CD8-positive, alpha-beta memory T cell (primary cell): ENCODE measurements around the gene NKX6-2. TPM values are rescaled to one million over a fixed set of nuclear protein-coding genes. Genes with fewer than 3 reads are reported as not detected.
A peak's percentile ranks its signal among the peaks of the same experiment; 100 is the strongest.

Experiments
- CTCF ChIA-PET: fragments of 350-600 bp; sonication (Branson Sonifier 250); formaldehyde crosslinking; loops from one replicate; lab custom pipeline; 2021; ENCODE audit warnings: antibody characterized with exemption; lab: Charles Lee
- POLR2A ChIA-PET: fragments of 350-600 bp; sonication (Branson Sonifier 250); formaldehyde crosslinking; loops from one replicate; lab custom pipeline; 2021; ENCODE audit warnings: antibody characterized with exemption; lab: Charles Lee
- DNase-seq, 5 donors: peaks; one replicate each; pipeline versions ENCODE4 v3.0.0 to v3.0.0-alpha.2; 2020 to 2022; ENCODE audit warnings: mixed read lengths in 1 of 5
- H3K27ac ChIP-seq: one replicate; pipeline ENCODE4 v1.7.0; 2013; ENCODE audit warnings: low read depth, mild to moderate bottlenecking, low read length, moderate library complexity
- H3K27me3 ChIP-seq: 2 replicates; pipeline ENCODE4 v1.7.0; 2013; ENCODE audit warnings: low read length, mild to moderate bottlenecking; ENCODE audit not compliant: insufficient read depth, poor library complexity, severe bottlenecking
- H3K36me3 ChIP-seq: 2 replicates; pipeline ENCODE4 v1.7.0; 2013; ENCODE audit warnings: mild to moderate bottlenecking, low read length, moderate library complexity; ENCODE audit not compliant: insufficient read depth
- H3K4me1 ChIP-seq: 2 replicates; pipeline ENCODE4 v1.7.0; 2013; ENCODE audit warnings: mild to moderate bottlenecking, low read length, moderate library complexity; ENCODE audit not compliant: insufficient read depth
- H3K4me3 ChIP-seq: 2 replicates; pipeline ENCODE4 v1.7.0; 2013; ENCODE audit warnings: mild to moderate bottlenecking, low read length
- H3K9me3 ChIP-seq: 2 replicates; pipeline ENCODE4 v1.7.0; 2013; ENCODE audit warnings: mild to moderate bottlenecking, low read length
- H3K27ac Mint-ChIP-seq, 8 donors: one replicate each; pipeline ENCODE4 v1.8.0; 2020 to 2021; ENCODE audit warnings: mixed read lengths in 8 of 8, mild to moderate bottlenecking in 6 of 8, inconsistent platforms in 3 of 8, moderate library complexity in 3 of 8
- H3K27me3 Mint-ChIP-seq, 2 donors: one replicate each; pipeline ENCODE4 v1.8.0; 2020 to 2021; ENCODE audit warnings: mixed read lengths in 2 of 2, mild to moderate bottlenecking in 1 of 2, moderate library complexity in 1 of 2
- H3K36me3 Mint-ChIP-seq, 3 donors: one replicate each; pipeline ENCODE4 v1.8.0; 2020 to 2021; ENCODE audit warnings: mixed read lengths in 3 of 3, inconsistent platforms in 1 of 3, mild to moderate bottlenecking in 1 of 3
- H3K4me1 Mint-ChIP-seq, 3 donors: one replicate each; pipeline ENCODE4 v1.8.0; 2020 to 2021; ENCODE audit warnings: mixed read lengths in 3 of 3, inconsistent platforms in 1 of 3, mild to moderate bottlenecking in 1 of 3
- H3K4me3 Mint-ChIP-seq, 7 donors: one replicate each; pipeline ENCODE4 v1.8.0; 2020 to 2021; ENCODE audit warnings: mixed read lengths in 7 of 7, mild to moderate bottlenecking in 6 of 7, moderate library complexity in 4 of 7, inconsistent platforms in 2 of 7
- H3K9me3 Mint-ChIP-seq, 5 donors: one replicate each; pipeline ENCODE4 v1.8.0; 2020 to 2022; ENCODE audit warnings: mixed read lengths in 5 of 5, mild to moderate bottlenecking in 3 of 5, moderate library complexity in 2 of 5, inconsistent platforms in 1 of 5
- polyA plus RNA-seq: library from polyadenylated mRNA; unstranded; fragments of 300-500 nt; fragmentation: Illumina TruSeq; gene quantifications from one replicate; pipeline ENCODE4 v1.2.3, GENCODE V29; 2021
- total RNA-seq, 2 experiments: library from RNA; stranded (reverse); gene quantifications; one replicate each; pipeline ENCODE4 v1.2.3, GENCODE V29; 2021

NKX6-2 gene
- total and polyA plus RNA-seq, 3 experiments from 2014 or later: not detected

DNA sequence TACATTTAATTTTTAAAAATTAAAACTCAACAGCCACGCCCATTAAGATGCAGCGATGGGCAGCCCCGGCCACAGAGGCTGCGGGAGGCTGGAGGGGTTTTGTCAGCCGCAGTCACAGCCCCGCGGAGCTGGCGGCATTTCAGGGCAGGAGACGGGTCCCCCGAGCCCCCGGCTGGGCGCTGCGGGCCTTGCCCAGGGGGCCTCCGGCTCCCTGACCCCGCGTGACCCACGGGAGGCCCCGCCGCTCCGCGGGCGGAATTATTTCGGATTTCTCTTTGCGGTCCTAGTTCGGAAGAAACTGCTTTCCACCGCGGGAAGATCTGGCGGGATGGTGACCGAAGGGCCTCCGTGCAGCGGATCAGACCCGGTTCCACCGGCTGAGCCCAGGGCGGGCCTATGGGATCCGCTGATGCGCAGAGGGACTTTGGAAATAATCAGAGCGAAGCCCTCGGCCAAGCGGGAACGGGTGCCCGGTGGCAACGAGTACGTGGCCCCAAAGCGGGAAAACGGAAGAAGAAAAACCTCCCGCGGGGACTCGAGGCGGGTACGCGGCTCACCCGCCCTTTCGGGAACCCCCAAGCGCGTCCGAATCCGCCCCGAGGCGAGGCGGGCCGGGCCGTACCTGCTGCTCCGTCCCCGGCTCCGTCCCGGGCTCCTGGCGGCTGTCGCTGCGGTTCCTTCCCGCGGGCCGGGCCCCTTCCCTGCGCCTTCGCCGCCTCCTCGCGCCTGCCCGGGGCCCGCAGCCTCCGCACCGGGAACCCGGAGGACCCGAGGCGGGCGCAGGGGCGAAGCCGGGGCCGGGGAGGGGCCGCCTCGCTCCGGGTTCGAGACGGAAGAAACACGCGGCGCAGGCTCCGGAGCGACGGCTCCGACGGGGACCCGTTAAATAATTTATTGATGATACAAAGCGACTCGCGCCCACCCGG, 1.7 kb downstream of the NKX6-2 start:
- Mint-ChIP-seq H3K9me3 (peaks cover 0 to 9% (median 2%) of the 10 kb centered on the region in 5 donors), H3K36me3 (peaks cover 12 to 28% (median 22%) of the 10 kb centered on the region in 3 donors), H3K27ac (no peak overlapping the region), H3K27me3 (peaks cover 11 to 17% of the 10 kb centered on the region in 2 donors), H3K4me3 (no peak overlapping the region), H3K4me1 (peaks cover 3% of the 10 kb centered on the region in 3 donors)
- no peak for DNase-seq
- H3K36me3 ChIP-seq: no peaks in the 10 kb centered on the region
- no peaks in the 10 kb centered on the region for H3K27me3 ChIP-seq
- no peaks in the 10 kb centered on the region for H3K9me3 ChIP-seq
- H3K4me3 ChIP-seq: no peak overlapping the region
- ChIA-PET POLR2A (no interaction called here), CTCF (no interaction called here)
- no peaks in the 10 kb centered on the region for H3K4me1 ChIP-seq
- H3K27ac ChIP-seq: no peak overlapping the region

DNA sequence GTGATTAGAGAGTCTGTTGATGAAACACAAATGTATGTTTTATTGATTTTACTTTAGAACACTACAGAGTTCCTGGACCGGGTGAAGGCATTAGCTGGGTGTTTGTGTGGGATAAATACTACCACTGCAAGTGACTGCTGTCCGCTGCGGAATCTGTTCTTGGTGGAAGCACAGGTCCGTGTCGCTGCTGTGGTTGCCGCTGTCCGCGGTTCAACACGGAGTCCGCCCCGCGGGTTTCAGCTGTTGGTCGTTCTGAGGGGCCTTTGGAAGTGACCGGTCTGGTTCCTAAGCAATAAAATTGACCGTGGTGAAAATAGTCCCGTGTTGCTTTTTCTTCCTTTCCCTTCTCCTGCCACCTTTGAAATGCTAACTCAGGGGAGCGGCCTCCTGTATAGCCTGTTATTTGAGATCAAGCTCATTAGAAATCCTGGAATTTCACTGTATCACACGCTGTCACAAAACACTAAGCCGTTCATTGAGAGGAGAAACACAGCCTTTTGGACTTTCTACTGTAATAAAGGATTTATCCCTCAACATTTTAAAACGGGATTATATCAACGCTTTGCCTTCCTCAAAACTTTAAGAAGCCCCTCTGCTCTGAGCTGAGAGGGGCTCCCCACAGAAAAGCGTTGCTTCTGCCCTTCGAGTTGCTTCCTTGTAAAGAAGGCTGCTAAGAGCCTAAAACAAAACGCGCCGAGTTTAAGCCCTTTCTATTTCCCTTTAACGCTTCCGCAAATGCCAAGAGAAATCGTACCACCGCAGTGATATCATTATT, 2.6 kb downstream of the NKX6-2 start:
- H3K36me3 ChIP-seq: no peaks in the 10 kb centered on the region
- Mint-ChIP-seq H3K27me3 (peaks cover 11 to 17% of the 10 kb centered on the region in 2 donors), H3K4me3 (peak overlapping the region in 2 of 7 donors; percentile 45 to 69), H3K36me3 (peaks cover 12 to 32% (median 22%) of the 10 kb centered on the region in 3 donors), H3K9me3 (peaks cover 0 to 9% (median 2%) of the 10 kb centered on the region in 5 donors), H3K4me1 (peaks cover 3% of the 10 kb centered on the region in 3 donors), H3K27ac (no peak overlapping the region)
- ChIA-PET POLR2A (no interaction called here), CTCF (no interaction called here)
- H3K4me1 ChIP-seq: no peaks in the 10 kb centered on the region
- no peak for DNase-seq
- no peak overlapping the region for H3K4me3 ChIP-seq
- no peaks in the 10 kb centered on the region for H3K9me3 ChIP-seq
- no peak overlapping the region for H3K27ac ChIP-seq
- H3K27me3 ChIP-seq: no peaks in the 10 kb centered on the region

- H3K27ac Mint-ChIP-seq: peak overlapping the region in 1 of 8 donors; percentile 54
- H3K36me3 ChIP-seq: no peaks in the 10 kb centered on the region
- no peak overlapping the region for H3K4me3 ChIP-seq
- H3K4me1 ChIP-seq: no peaks in the 10 kb centered on the region
- DNase-seq: no peak
- ChIA-PET CTCF (no interaction called here), POLR2A (no interaction called here)
- no peaks in the 10 kb centered on the region for H3K9me3 ChIP-seq
- H3K27me3 Mint-ChIP-seq: peaks cover 11 to 17% of the 10 kb centered on the region in 2 donors
- H3K9me3 Mint-ChIP-seq: peaks cover 0 to 9% (median 2%) of the 10 kb centered on the region in 5 donors
- peaks cover 12 to 43% (median 22%) of the 10 kb centered on the region in 3 donors for H3K36me3 Mint-ChIP-seq
- H3K4me3 Mint-ChIP-seq: no peak overlapping the region
- peaks cover 3% of the 10 kb centered on the region in 3 donors for H3K4me1 Mint-ChIP-seq
- H3K27ac ChIP-seq: no peak overlapping the region
- no peaks in the 10 kb centered on the region for H3K27me3 ChIP-seq
Measured at GRCh38 chr10:132781556-132781955, 4.4 kb downstream of the NKX6-2 start.

- peaks cover 12 to 46% (median 22%) of the 10 kb centered on the region in 3 donors for H3K36me3 Mint-ChIP-seq
- no peaks in the 10 kb centered on the region for H3K27me3 ChIP-seq
- CTCF ChIA-PET: no interaction called here
- H3K27ac Mint-ChIP-seq: no peak overlapping the region
- POLR2A ChIA-PET: no interaction called here
- peaks cover 11 to 17% of the 10 kb centered on the region in 2 donors for H3K27me3 Mint-ChIP-seq
- no peaks in the 10 kb centered on the region for H3K9me3 ChIP-seq
- no peak overlapping the region for H3K4me3 ChIP-seq
- no peak overlapping the region for H3K27ac ChIP-seq
- peaks cover 0 to 9% (median 2%) of the 10 kb centered on the region in 5 donors for H3K9me3 Mint-ChIP-seq
- no peaks in the 10 kb centered on the region for H3K36me3 ChIP-seq
- no peak overlapping the region for H3K4me3 Mint-ChIP-seq
- H3K4me1 Mint-ChIP-seq: peaks cover 3% of the 10 kb centered on the region in 3 donors
- no peak for DNase-seq
- H3K4me1 ChIP-seq: no peaks in the 10 kb centered on the region
Measured at GRCh38 chr10:132780356-132780755, 5.6 kb downstream of the NKX6-2 start.

DNA sequence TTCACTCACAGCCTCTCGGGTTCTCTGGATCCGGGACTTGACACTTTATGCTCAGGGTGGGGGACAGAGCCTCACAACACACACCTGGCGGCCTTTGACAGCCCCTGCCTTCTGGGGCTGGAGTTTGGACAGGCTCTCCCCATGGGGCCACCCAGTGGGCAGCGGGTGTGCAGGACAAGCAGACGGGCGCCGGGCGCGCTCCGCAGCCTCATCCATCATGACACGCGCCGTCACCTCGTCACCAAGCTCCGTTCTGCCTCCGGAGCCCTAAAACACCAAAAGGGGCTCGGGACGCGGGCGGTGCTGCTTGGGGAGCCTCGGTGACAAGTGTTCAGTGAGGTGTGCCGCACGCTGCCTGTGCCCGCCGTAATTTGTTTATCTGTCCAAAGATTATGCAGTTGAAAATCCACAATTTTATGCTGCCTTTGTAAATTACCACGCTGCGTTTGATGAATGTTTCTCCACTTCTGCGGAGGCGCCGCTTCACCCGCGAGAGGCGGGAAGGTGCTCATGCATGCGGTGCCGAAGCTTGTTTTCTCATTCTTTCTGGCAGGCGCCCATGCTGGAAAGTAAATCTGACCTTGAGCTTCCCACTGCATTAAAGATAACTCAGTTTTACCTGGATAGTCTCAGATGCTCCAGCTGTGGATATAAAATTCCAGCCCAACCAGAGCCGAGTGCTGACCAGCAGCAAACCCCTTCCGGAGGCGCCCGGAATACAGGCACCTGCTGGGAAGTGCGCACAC, 6.2 kb downstream of the NKX6-2 start:
- CTCF ChIA-PET: no interaction called here
- peaks cover 11 to 17% of the 10 kb centered on the region in 2 donors for H3K27me3 Mint-ChIP-seq
- H3K27ac Mint-ChIP-seq: no peak overlapping the region
- peaks cover 0 to 9% (median 2%) of the 10 kb centered on the region in 5 donors for H3K9me3 Mint-ChIP-seq
- H3K36me3 ChIP-seq: no peaks in the 10 kb centered on the region
- H3K4me3 Mint-ChIP-seq: no peak overlapping the region
- DNase-seq: no peak
- H3K9me3 ChIP-seq: no peaks in the 10 kb centered on the region
- peaks cover 12 to 46% (median 22%) of the 10 kb centered on the region in 3 donors for H3K36me3 Mint-ChIP-seq
- H3K27ac ChIP-seq: no peak overlapping the region
- H3K4me3 ChIP-seq: no peak overlapping the region
- no peaks in the 10 kb centered on the region for H3K4me1 ChIP-seq
- POLR2A ChIA-PET: no interaction called here
- peaks cover 3% of the 10 kb centered on the region in 3 donors for H3K4me1 Mint-ChIP-seq
- no peaks in the 10 kb centered on the region for H3K27me3 ChIP-seq

DNA sequence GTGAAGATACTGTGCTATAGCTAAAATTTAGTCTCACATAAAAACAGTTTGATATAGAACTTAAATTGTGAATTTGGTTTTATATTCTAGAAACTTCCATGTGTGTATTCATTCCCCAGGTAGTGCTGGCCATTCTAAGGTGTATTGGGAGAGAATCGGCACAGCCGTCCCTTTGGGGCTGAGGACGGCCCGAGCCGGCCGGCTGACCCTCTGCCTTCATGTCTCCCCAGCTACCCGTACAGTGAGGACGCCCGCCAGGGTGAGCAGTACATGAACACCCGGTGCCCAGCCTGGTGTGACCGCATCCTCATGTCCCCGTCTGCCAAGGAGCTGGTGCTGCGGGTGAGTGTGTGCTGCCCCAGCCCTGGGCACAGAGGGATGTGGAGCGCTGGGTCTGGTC, 8.5 kb downstream of the NKX6-2 start:
- no peaks in the 10 kb centered on the region for H3K4me1 ChIP-seq
- no peak overlapping the region for H3K27ac Mint-ChIP-seq

DNA sequence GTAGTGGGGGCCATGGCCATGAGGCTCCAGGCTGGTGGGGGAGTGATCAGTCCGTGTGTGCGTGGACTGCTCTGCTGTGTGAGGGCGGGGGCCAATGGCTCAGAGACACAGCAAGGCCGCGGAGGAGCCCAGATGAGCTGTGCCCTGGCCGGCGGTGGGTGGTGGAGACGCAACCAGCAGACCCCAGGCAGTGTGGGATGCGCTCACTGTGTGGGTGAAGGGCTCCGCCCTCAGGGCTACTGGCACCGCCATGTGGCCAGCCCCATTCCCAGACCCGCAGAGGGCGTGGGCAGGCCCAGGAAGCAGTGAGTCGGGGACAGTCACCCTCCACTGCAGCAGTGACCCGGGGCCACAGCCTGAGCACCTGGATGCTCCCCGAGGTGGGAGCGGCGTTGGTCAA, 9.1 kb downstream of the NKX6-2 start:
- Mint-ChIP-seq H3K27me3 (peaks cover 0 to 1% of the 10 kb centered on the region in 2 donors), H3K4me1 (no peaks in the 10 kb centered on the region), H3K4me3 (no peak overlapping the region), H3K36me3 (peaks cover 5 to 34% (median 7%) of the 10 kb centered on the region in 3 donors), H3K9me3 (no peaks in the 10 kb centered on the region), H3K27ac (no peak overlapping the region)
- H3K27ac ChIP-seq: no peak overlapping the region
- ChIA-PET POLR2A (no interaction called here), CTCF (no interaction called here)
- H3K27me3 ChIP-seq: no peaks in the 10 kb centered on the region
- H3K36me3 ChIP-seq: no peaks in the 10 kb centered on the region
- H3K9me3 ChIP-seq: no peaks in the 10 kb centered on the region
- H3K4me1 ChIP-seq: no peaks in the 10 kb centered on the region
- DNase-seq: no peak
- H3K4me3 ChIP-seq: no peak overlapping the region

More for the DNA sequence above, 8.5 kb downstream of the NKX6-2 start:
- Histone ChIP-seq H3K27me3 (no peaks in the 10 kb centered on the region), H3K4me3 (no peak overlapping the region), H3K27ac (no peak overlapping the region), H3K9me3 (no peaks in the 10 kb centered on the region), H3K36me3 (no peaks in the 10 kb centered on the region)
- H3K9me3 Mint-ChIP-seq: no peaks in the 10 kb centered on the region
- POLR2A ChIA-PET: no interaction called here
- H3K4me3 Mint-ChIP-seq: no peak overlapping the region
- CTCF ChIA-PET: no interaction called here
- peaks cover 0 to 2% of the 10 kb centered on the region in 2 donors for H3K27me3 Mint-ChIP-seq
- no peak for DNase-seq
- no peaks in the 10 kb centered on the region for H3K4me1 Mint-ChIP-seq
- H3K36me3 Mint-ChIP-seq: peaks cover 8 to 40% (median 10%) of the 10 kb centered on the region in 3 donors
